PC-3 (cell line): ENCODE results near the gene NUAK2. TPM values are rescaled to one million over a fixed set of nuclear protein-coding genes. Genes with fewer than 3 reads are reported as not detected.
A peak's percentile ranks its signal among the peaks of the same experiment; 100 is the strongest.

Experiments
- ATAC-seq: fragments of 200-7000 bp; cut with Tn5 transposase; 2 replicates; pipeline ENCODE4 v1.9.1; 2020; ENCODE audit warnings: mild to moderate bottlenecking, moderate library complexity
- BruUV-seq: library from RNA; stranded (reverse); fragments of 400-500 nt; replicated peaks from 2 replicates; lab custom pipeline; 2021; lab: Mats Ljungman, UMichigan
- CTCF ChIA-PET: fragments of 300-600 bp; sonication (Branson Sonifier 250); formaldehyde crosslinking; loops from one replicate; lab custom pipeline; 2022; ENCODE audit warnings: antibody characterized with exemption; lab: Charles Lee
- POLR2A ChIA-PET: fragments of 300-600 bp; sonication (Branson Sonifier 250); formaldehyde crosslinking; loops from one replicate; lab custom pipeline; 2022; ENCODE audit warnings: antibody characterized with exemption; ENCODE audit not compliant: unreplicated experiment; lab: Charles Lee
- DNase-seq: peaks from one replicate; pipeline ENCODE4 v3.0.0-alpha.2; 2015
- H2AFZ ChIP-seq: fragments of 300-600 bp; sonication (generic); 2 replicates; pipeline ENCODE4 v1.6.0; 2016; ENCODE audit warnings: antibody characterized with exemption, low read length
- H3F3A ChIP-seq: fragments of 300-600 bp; sonication (generic); one replicate; pipeline ENCODE4 v1.6.0; 2017; ENCODE audit warnings: antibody characterized with exemption, low read length, control low read depth, mild to moderate bottlenecking; ENCODE audit not compliant: unreplicated experiment
- H3K27ac ChIP-seq: fragments of 300-600 bp; sonication (generic); 2 replicates; pipeline ENCODE4 v1.5.1; 2016; ENCODE audit warnings: mild to moderate bottlenecking, low read length
- H3K27me3 ChIP-seq: fragments of 300-600 bp; sonication (generic); 2 replicates; pipeline ENCODE4 v1.6.1; 2016; ENCODE audit warnings: low read length, mixed read lengths
- H3K36me3 ChIP-seq: fragments of 300-600 bp; sonication (generic); 2 replicates; pipeline ENCODE4 v1.6.1; 2016; ENCODE audit warnings: low read depth, mixed run types, low read length, mixed read lengths
- H3K4me1 ChIP-seq: fragments of 300-600 bp; sonication (generic); 2 replicates; pipeline ENCODE4 v1.5.1; 2016; ENCODE audit warnings: low read length; ENCODE audit not compliant: insufficient read depth
- H3K4me2 ChIP-seq: fragments of 300-600 bp; sonication (generic); 2 replicates; pipeline ENCODE4 v1.6.0; 2016; ENCODE audit warnings: low read length
- H3K4me3 ChIP-seq: fragments of 300-600 bp; sonication (generic); 2 replicates; pipeline ENCODE4 v1.5.1; 2016; ENCODE audit warnings: mild to moderate bottlenecking, low read length, mixed read lengths
- H3K79me2 ChIP-seq: fragments of 300-600 bp; sonication (generic); 2 replicates; pipeline ENCODE4 v1.6.1; 2017; ENCODE audit warnings: low read length, mixed read lengths
- H3K9ac ChIP-seq: fragments of 300-600 bp; sonication (generic); 2 replicates; pipeline ENCODE4 v1.6.0; 2016; ENCODE audit warnings: mild to moderate bottlenecking, low read length
- H3K9me2 ChIP-seq: fragments of 300-600 bp; sonication (generic); replicated peaks from 2 replicates; pipeline ENCODE4 v1.6.1; 2016; ENCODE audit warnings: mixed run types, low read length, mixed read lengths
- H3K9me3 ChIP-seq: fragments of 300-600 bp; sonication (generic); 2 replicates; pipeline ENCODE4 v1.6.1; 2016; ENCODE audit warnings: low read length, mixed read lengths
- H4K20me1 ChIP-seq: fragments of 300-600 bp; sonication (generic); 2 replicates; pipeline ENCODE4 v1.6.1; 2016; ENCODE audit warnings: low read length, mixed read lengths
- CTCF ChIP-seq: fragments of 300-600 bp; sonication (generic); conservative IDR thresholded peaks from 2 replicates; pipeline ENCODE4 v1.5.1; 2017; ENCODE audit warnings: antibody characterized with exemption, low read depth, mild to moderate bottlenecking, low read length
- EZH2 ChIP-seq: fragments of 300-600 bp; sonication (generic); IDR thresholded peaks from one replicate; pipeline ENCODE4 v1.6.1; 2017; ENCODE audit warnings: antibody characterized with exemption, mild to moderate bottlenecking, low read length; ENCODE audit not compliant: unreplicated experiment
- EZH2phosphoT487 ChIP-seq: fragments of 300-600 bp; sonication (generic); IDR thresholded peaks from 2 replicates; pipeline ENCODE4 v1.6.1; 2018; ENCODE audit warnings: mild to moderate bottlenecking, antibody characterized with exemption, low read length, borderline replicate concordance
- intact Hi-C: fragments of 100-400 bp; cut with micrococcal nuclease; formaldehyde crosslinking; loops from 2 replicates; pipeline ENCODE4 v1.9.0; 2023
- total RNA-seq: library from RNA; depleted of rRNA; stranded (reverse); fragments of >200 nt; gene quantifications from 2 replicates; pipeline ENCODE4 v1.2.3, GENCODE V29; 2014

The NUAK2 gene
- total RNA-seq, 1 experiment from 2014 or later, result 3.8 TPM

GRCh38 chr1:205258261-205258691, 63.3 kb downstream of the NUAK2 start:
- no peaks in the 10 kb centered on the region for H3K79me2 ChIP-seq
- TF ChIP-seq EZH2 (no peak), EZH2phosphoT487 (no peak), CTCF (no peak)
- BruUV-seq, result no TSS peak
- CTCF ChIA-PET, result interaction anchor here (0.6 to 3.1 kb wide), 4 partner anchors 13 to 873 kb away, joined by 3 to 22 read pairs (median 4); partner anchors contain the start of gene TMCC2
- no peaks in the 10 kb centered on the region for H3K36me3 ChIP-seq
- no peaks in the 10 kb centered on the region for H3K9me3 ChIP-seq
- H3K9ac ChIP-seq, result no peak overlapping the region
- intact Hi-C loops, result loop anchor here (5.0 kb wide), 4 partner anchors 81 to 451 kb away; no protein-coding TSS in a partner anchor
- POLR2A ChIA-PET, result no interaction called here
- H3K4me2 ChIP-seq, result peak overlapping the region; percentile 57
- no peaks in the 10 kb centered on the region for H3F3A ChIP-seq
- H4K20me1 ChIP-seq, result no peaks in the 10 kb centered on the region
- H3K4me3 ChIP-seq, result no peak overlapping the region
- peak overlapping the region; percentile 47 for H3K27ac ChIP-seq
- H3K27me3 ChIP-seq, result no peaks in the 10 kb centered on the region
- H2AFZ ChIP-seq, result peak overlapping the region; percentile 72
- peak; percentile 24 for DNase-seq
- H3K9me2 ChIP-seq, result no peaks in the 10 kb centered on the region
- ATAC-seq, result peak; percentile 15; the same call in 1 of the 2 replicates
- H3K4me1 ChIP-seq, result peaks cover 20% of the 10 kb centered on the region

GRCh38 chr1:205257735-205258134, 63.8 kb downstream of the NUAK2 start:
- Histone ChIP-seq H3F3A (no peaks in the 10 kb centered on the region), H3K27me3 (no peaks in the 10 kb centered on the region), H2AFZ (no peak overlapping the region), H3K9me3 (no peaks in the 10 kb centered on the region), H3K4me3 (no peak overlapping the region), H3K4me1 (peaks cover 20% of the 10 kb centered on the region), H3K27ac (no peak overlapping the region), H4K20me1 (no peaks in the 10 kb centered on the region), H3K9me2 (no peaks in the 10 kb centered on the region), H3K4me2 (no peak overlapping the region), H3K9ac (no peak overlapping the region), H3K36me3 (no peaks in the 10 kb centered on the region), H3K79me2 (no peaks in the 10 kb centered on the region)
- CTCF ChIA-PET, result interaction anchor here (0.6 to 3.1 kb wide), 2 partner anchors 29 to 201 kb away, joined by 4 to 22 read pairs; partner anchors contain the start of gene TMCC2
- no TSS peak for BruUV-seq
- intact Hi-C loops, result loop anchor here (5.0 kb wide), 4 partner anchors 80 to 450 kb away; no protein-coding TSS in a partner anchor
- DNase-seq, result no peak
- TF ChIP-seq EZH2 (no peak), EZH2phosphoT487 (no peak), CTCF (no peak)
- POLR2A ChIA-PET, result no interaction called here
- no peak for ATAC-seq

GRCh38 chr1:205256951-205257625, 64.5 kb downstream of the NUAK2 start:
- Histone ChIP-seq H3K9me3 (no peaks in the 10 kb centered on the region), H3K27ac (no peak overlapping the region), H3K79me2 (no peaks in the 10 kb centered on the region), H3K9me2 (no peaks in the 10 kb centered on the region), H2AFZ (no peak overlapping the region), H3F3A (no peaks in the 10 kb centered on the region), H3K4me1 (peaks cover 17% of the 10 kb centered on the region), H3K36me3 (no peaks in the 10 kb centered on the region), H3K4me2 (no peak overlapping the region), H3K4me3 (no peak overlapping the region), H4K20me1 (no peaks in the 10 kb centered on the region), H3K27me3 (no peaks in the 10 kb centered on the region), H3K9ac (no peak overlapping the region)
- ATAC-seq, result no peak
- ChIA-PET CTCF (interaction anchor here (1.2 to 3.1 kb wide), 4 partner anchors 16 to 268 kb away, joined by 5 to 22 read pairs (median 8); partner anchors contain the start of gene TMCC2), POLR2A (no interaction called here)
- TF ChIP-seq CTCF, result no peak
- no peak for TF ChIP-seq EZH2phosphoT487
- TF ChIP-seq EZH2, result no peak
- no TSS peak for BruUV-seq
- intact Hi-C loops, result loop anchor here (1.0 to 5.0 kb wide), 9 partner anchors 28 to 450 kb away; partner anchors contain the start of gene DSTYK
- no peak for DNase-seq
